NOMO-1 treated with DMSO at 0.1 percent for 48 hours (cell line): Measurements from ENCODE around the gene MAP4K4.

Experiments used
- DNase-seq: peaks from one replicate; lab custom pipeline; 2025; ENCODE audit not compliant: unreplicated experiment; lab: John Stamatoyannopoulos, UW

Gene MAP4K4

DNA sequence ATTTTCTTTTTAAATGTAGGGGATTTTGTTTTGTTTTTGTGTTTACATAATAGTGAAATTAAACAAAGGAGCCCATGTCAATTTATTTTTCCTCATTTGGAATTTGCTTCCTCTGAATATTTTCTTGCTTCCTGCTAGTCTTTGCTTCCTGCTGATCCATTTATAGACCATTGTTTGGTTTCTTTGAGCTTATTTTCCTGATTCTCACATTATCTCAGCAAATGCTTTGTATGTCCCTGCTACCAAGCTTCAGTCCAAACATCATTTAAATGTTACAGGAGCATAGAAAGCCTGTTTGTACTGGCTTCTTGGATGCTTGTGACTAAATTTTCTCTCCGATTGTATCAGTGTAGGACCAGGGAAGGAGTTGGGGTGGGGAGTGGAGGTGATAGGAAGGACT lies 166.9 kb downstream of the MAP4K4 start:
- DNase-seq = no peak

DNA sequence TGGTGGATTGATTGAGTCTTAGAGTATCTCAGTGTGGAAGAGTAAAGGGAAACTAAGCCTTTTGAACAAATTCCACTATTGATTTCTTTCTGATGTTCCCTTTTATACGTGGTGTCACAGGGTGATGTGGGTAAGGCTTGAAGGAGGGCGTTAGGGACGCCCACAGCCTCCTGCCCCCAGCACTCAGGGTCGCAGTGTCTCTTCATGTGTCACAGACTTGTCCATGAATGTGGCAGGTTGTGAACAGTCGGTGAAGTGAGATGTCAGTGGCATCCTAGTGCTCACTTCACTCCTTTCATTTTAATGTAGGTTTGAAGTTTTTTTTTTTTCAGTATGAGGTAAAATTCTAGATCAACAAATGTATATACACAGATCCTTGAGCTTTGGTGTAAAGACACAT lies 171.0 kb downstream of the MAP4K4 start:
- no peak for DNase-seq

DNA sequence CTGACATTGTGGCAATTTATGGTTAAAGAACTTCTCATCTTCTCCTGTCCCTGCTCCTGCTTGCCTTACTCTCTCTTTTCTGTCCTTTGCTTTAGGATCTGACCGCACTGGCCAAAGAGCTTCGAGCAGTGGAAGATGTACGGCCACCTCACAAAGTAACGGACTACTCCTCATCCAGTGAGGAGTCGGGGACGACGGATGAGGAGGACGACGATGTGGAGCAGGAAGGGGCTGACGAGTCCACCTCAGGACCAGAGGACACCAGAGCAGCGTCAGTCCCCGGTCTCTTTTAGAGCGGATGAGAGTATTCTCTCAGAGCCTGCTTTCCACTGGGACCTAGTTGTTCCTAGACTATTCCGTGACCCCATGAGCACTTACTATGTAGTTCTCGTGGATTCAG lies 172.0 kb downstream of the MAP4K4 start:
- no peak for DNase-seq

DNA sequence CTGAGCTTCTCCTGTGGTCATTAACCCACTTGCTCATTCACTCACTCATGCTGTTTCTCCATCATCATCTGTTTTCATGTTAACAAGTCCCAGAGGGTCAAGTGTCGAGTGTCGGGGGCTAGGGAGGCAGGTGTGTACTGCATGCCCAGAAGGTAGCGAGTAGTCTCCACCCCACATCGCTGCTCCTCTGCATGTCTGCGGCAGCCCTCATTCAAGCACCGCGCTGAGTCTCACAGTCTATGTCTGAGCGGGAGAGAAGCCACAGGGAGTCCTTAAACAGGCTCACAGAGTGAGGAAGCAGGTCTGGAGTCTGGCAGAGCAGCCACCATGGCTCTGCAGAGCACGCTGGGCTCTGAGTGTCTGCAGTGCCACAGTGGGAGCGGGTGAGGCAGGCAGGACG lies 172.9 kb downstream of the MAP4K4 start:
- no peak for DNase-seq

DNA sequence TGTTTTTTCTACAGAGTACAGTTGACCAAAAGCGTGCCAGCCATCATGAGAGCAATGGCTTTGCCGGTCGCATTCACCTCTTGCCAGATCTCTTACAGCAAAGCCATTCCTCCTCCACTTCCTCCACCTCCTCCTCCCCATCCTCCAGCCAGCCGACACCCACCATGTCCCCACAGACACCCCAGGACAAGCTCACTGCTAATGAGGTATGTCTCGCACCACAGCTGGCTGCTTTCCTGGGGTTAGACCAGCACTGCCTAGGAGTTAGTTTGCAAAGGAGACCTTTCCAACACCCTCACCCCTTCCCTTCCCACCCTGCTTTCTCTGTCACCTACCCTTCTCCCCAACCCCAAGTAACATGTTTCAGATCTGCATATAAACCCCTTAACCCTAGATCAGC lies 174.0 kb downstream of the MAP4K4 start:
- no peak for DNase-seq

DNA sequence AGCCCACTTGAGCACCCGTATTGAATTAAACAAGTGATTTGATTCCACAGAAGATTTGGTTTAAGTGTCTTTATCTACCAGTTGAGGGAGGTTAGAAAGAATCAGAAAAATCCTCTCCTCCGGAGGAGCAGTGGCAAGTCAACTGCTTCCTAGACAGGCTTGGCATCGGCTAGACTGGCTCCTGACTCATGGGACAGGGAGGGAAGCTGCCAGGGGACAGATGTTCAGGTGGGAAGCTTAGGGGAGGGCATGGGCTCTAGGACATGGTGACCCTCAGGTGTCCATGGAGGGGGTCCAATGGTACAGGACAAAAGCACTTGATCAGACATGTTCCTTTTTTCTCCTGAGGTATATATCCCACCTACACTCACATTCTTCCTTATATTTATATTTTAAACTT lies 175.0 kb downstream of the MAP4K4 start:
- no peak for DNase-seq

DNA sequence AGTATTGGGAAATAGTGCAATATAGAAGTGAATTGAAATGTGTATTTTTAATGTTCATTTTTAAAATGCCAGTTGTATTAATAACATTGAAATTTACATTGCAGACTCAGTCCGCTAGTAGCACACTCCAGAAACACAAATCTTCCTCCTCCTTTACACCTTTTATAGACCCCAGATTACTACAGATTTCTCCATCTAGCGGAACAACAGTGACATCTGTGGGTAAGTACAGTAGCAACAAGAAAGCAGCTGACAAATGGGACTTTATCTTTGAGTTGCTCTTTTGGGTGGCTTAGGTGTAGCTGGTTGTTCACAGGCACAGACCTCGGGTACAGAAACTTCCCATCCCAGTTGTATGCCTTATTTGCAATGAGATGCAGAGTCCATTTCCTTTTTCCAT lies 176.0 kb downstream of the MAP4K4 start:
- no peak for DNase-seq

DNA sequence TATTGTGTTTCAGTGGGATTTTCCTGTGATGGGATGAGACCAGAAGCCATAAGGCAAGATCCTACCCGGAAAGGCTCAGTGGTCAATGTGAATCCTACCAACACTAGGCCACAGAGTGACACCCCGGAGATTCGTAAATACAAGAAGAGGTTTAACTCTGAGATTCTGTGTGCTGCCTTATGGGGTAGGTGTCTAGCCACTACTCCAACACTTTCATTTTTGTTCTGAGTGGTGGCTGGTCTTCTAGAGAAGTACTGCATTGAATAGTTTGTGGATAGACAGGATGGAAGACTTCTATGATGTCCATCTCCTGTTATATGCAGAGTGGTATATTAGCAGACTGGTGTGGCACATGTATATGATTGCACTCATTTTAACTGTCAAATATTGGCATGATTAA lies 176.6 kb downstream of the MAP4K4 start:
- no peak for DNase-seq

DNA sequence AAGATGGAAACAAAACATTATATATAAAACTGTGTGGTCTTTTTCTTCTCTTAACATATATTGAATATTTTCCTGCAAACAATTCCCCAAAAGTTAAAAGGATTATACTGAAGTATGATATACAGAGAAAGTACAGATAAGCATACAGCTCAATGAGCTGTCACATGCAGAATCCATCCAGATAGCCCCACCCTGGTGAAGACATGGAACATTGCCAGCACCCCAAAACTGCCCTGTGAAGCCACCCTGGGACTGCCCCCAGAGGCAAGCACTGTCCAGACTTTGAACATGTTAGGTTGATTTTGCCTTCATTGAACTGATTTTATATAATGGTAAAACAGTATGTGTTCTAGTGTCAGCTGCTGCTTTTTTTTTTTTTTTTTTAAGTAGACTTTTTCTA lies 182.0 kb downstream of the MAP4K4 start:
- no peak for DNase-seq

DNA sequence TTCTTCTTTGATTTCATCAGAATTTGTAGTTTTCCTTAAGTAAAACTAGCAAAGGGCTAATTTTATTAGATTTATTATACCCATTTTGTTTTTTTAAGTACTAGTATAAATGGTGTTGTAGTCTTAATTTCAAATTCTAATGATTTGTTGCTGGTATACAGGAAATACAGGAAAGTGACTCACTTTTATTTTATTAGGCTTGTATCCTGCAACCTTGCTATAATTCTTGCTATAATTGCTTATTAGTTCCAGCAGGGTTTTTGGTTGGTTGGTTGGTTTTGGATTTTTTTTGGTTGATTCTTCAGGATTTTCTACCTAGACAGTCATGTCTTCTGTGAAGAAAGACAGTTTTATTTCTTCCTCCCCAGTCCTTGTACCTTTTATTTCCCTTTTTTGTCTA lies 183.6 kb downstream of the MAP4K4 start:
- no peak for DNase-seq

DNA sequence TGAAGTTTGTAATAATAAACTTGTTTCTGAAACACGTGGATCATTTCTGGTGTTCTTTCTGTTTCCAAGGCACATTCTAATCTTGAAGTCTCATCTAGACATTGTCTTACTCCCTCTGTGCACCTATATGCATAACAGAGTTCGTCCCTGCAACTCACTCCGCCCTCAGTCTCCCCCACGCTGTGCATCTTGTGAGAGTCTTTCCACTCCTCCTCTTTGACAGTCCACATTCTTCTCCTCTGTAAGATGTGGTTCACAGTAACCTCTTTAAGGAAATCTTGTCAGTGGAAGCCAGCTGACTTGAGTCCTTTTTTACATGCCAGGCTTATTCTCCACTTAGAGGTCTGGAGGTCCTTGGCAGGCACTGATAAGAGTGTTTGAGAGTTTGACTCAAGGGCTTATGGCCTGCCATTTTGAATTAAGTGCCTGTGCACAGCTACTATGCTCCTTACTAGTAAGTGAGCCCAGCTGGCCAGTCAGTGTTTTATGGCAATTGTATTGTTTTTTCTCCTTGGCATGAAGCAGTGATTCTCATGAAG lies 185.3 kb downstream of the MAP4K4 start:
- DNase-seq = no peak

DNA sequence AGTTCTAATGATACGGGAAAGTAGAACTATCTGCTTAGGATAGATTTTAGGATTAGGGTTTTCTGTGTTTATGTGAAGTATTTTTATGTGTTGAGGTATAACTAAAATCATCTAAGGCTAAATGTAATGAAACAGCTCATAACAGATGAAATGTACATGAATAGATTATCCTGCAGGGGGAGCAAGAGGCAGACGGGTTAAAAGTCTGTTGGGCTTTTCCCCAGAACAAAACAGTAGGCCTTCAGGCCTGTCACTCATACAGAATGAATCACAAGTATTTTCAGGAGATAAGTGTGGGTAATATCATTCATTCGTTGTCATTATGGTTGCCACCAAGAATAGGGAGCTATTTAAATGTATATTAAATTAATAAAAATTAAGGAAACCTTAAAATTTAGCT lies 186.4 kb downstream of the MAP4K4 start:
- DNase-seq = peak; percentile 52

DNA sequence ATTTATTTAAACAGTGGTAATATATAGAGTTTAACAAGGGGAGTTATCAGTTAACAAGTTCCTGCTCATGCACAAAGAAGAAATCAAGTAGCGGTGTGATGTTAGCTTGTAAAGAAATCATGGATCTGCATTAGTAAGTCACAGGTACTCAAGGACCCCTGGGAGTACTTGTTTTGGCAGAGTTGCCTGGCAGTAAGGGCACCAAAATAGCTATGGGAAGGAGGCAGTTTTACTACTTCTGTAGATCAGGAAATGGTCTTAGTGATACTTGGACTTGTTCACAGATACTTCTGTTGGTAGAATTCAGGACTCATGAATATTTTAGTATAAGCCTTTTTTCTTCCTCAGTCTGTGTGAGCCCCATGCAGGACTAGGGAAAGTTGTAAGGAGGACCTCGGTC lies 186.9 kb downstream of the MAP4K4 start:
- no peak for DNase-seq

DNA sequence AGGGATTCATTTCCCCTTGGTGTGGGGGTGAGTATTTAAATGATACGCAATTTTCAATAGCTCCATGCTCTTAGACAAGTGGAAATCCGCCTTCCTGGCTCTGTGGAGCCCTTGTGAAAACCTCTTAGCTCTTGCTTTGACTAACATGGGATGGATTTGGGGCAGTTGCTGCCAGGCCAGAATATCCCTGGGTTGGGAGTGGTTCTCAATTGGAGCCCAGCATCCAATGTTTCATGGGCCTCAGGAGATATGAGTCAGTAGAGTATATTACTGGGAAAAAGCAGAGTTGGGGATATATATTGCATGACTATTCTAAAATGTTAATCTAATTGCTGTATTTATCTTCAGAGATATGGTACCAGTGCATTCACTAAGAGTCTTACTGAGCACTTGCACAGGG lies 189.8 kb downstream of the MAP4K4 start:
- no peak for DNase-seq

DNA sequence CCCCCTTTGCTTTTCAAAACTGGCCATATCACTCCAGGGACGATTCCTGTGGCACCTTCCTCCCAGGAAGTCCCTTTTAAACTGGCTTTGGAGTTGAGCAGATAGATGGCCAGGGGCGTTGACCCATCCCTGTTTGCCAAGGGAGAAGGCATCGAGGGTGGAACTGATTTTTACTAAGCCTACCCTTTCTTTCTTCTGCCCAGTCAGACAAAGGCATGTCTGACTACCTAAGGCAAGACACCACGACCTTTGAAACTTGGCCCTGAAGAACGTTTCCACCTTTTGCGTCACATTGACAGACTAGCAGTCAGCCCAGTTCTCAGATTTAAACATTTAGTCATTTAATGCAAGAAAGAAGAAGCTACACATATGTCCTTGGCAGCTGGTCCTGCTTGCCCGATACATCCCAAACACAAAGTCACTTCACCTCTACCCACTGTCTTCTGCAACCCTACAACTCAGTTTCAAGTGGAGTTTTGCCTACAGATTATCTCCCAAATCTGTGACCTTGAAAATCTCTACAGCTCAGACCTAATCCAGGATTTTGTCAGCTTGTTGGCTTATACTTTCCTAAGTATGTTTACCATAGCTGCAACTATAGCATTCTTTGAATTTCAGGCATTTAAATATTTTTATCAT lies 192.1 kb downstream of the MAP4K4 start:
- DNase-seq = no peak

DNA sequence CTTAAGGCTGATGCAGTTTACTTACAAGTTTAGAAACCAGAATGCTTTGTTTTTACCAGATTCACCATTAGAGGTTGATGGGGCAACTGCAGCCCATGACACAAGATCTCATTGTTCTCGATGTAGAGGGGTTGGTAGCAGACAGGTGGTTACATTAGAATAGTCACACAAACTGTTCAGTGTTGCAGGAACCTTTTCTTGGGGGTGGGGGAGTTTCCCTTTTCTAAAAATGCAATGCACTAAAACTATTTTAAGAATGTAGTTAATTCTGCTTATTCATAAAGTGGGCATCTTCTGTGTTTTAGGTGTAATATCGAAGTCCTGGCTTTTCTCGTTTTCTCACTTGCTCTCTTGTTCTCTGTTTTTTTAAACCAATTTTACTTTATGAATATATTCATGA lies 194.9 kb downstream of the MAP4K4 start:
- DNase-seq = no peak

DNA sequence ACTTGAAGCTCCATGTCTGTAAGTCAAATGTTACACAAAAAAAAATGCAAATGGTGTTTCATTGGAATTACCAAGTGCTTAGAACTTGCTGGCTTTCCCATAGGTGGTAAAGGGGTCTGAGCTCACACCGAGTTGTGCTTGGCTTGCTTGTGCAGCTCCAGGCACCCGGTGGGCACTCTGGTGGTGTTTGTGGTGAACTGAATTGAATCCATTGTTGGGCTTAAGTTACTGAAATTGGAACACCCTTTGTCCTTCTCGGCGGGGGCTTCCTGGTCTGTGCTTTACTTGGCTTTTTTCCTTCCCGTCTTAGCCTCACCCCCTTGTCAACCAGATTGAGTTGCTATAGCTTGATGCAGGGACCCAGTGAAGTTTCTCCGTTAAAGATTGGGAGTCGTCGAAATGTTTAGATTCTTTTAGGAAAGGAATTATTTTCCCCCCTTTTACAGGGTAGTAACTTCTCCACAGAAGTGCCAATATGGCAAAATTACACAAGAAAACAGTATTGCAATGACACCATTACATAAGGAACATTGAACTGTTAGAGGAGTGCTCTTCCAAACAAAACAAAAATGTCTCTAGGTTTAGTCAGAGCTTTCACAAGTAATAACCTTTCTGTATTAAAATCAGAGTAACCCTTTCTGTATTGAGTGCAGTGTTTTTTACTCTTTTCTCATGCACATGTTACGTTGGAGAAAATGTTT lies 196.3 kb downstream of the MAP4K4 start:
- no peak for DNase-seq

DNA sequence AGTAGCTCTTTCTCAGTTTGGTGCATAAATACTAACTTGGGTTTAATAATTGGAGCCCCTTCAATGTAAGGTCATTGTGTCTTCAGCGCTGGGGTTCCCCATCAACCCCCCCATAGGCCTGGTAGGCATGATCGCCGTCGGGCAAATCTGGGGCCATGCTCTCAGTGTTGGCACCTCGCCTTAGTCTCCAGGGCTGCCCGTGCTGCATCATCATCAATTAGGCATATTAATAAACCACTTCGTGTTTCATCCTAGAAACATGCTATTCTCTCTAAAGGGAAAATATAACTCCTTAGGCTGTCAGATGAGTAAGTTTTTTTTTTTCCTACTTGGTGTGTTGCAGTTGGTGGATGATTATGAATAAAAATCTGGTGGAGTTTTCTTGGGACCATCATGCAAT lies 197.5 kb downstream of the MAP4K4 start:
- no peak for DNase-seq

DNA sequence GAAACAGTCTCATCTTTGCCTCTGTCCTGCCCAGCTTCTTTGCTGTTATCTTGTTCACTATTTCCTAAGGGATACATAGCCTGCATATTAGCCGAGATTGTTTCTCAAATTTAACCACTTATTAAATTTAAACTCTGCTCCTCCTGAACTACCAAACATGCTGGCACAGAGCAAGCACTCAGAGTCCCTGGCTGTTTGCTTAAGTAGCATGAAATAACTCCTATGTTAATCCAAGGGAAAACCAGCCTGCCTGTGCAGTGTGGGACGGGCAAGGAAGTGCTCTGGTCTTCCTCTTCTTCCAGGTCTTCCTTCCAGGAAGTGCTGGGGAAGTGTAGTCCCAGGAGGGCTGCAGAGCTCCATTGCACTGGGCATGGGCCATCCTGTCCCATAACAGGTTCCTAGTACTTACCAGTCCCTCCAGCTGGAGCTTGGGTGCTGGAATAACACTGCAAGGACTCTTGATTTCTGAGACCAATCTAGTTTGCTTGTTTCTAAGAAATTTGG lies 198.4 kb downstream of the MAP4K4 start:
- no peak for DNase-seq

DNA sequence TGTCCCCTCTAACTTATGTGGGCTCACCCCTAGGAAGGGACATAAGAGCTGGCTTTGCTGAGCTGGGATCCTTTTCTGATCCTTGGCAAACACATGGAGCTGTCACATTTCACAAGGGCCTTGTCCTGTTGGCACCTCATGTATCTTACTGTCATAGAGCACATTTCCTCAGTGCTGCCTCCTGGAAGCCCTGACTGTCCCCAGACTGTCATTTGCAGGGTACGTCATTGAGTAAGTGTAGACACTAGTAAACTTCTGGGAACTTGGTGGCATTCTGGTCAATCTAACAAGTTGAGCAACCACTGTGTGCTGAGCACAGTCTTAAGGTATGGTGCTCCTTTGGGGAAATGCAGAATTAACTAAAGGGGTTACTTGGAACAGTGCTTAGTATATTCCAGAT lies 199.8 kb downstream of the MAP4K4 start:
- no peak for DNase-seq

DNA sequence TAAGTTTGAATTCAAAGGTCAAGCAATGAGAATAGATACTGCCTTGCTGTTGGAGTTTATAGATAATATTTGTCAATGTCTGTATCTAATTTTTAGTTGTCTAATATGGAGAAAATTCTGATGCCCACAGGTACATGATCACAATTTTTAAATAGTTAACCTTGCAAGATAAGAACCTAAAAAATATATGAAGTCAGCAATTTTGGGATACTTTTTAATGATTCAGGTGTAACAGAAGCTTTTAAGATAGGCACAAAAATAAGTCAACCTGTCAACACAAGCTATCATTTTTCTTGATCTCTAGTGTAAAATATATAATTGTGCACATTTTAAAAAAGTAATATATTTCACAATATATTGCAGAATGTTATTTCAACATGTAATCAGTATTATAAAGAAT lies 201.8 kb downstream of the MAP4K4 start:
- DNase-seq = no peak

DNA sequence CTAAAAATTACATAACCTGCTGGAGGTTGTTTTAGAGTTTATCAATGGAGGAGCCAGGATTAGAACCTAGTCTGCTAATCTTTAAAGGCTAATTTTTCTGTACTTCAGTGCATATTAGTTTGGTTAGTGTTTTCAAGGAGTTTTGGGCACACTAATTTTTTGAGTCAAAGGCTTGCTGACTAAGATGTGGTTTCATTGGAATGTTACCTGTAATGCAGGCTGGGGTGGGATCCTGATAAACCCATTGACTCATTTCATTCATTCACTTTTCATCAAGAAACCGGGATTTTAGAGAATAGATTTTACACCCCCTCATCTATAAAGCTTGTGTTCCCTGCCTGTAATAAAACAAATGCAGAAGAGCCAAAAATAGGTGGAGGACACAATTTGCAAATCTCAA lies 202.4 kb downstream of the MAP4K4 start:
- DNase-seq = no peak

DNA sequence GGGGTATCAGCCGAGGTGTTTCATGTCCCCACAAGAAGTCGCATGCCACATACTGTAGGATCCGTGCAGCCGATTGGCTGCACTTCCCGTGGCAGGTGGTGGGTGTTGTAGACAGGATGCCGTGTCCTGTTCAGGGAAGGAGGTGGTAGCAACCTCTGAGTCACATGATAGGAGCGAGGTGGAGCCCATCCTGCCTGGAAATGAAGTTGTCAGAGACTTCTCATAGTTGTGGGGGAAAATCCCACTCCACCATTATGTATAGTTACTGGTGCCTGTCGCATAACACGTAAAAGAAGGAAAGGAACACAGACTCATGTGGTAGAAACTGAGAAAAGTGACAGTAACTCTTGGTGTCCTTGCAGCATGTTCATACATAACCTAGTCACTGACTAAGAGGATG lies 202.9 kb downstream of the MAP4K4 start:
- DNase-seq = no peak
